ENCODE measurements around the gene FNDC8. TPM values are rescaled to one million over a fixed set of nuclear protein-coding genes. Genes with fewer than 3 reads are reported as not detected.

FNDC8 gene
- total RNA-seq, 2 donors from 2014 or later: not detected

DNA sequence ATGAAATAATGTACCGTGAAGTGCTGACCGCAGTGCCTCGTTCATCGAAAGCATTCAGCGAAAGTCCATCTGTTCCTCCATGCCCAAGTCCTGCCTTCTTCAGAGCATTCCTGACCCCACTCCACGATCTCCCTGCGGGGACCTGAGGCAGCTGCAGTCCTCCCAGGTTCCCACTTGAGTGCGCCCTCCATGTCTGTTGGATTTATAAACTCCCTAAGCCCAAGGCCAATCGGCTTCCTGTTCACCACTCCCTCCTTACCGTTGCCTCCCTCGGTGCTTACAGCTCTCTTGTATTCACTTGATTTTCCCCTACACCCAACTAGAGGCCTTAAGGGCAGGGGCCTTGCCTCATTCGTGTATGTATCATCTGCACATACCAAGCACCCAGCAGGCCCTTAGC is 4.6 kb upstream of the FNDC8 start:
- peaks cover 31% of the 10 kb centered on the region for H3K36me3 Mint-ChIP-seq (ENCODE audit: low read depth)
- peak overlapping the region; percentile 61 for H3K27ac Mint-ChIP-seq
- ATAC-seq (replicated peaks): no peak
- H3K27me3 Mint-ChIP-seq: no peaks in the 10 kb centered on the region
- H3K9me3 Mint-ChIP-seq: no peaks in the 10 kb centered on the region
- peaks cover 22% of the 10 kb centered on the region for H3K4me1 Mint-ChIP-seq
- H3K4me3 Mint-ChIP-seq: peak overlapping the region; percentile 85

DNA sequence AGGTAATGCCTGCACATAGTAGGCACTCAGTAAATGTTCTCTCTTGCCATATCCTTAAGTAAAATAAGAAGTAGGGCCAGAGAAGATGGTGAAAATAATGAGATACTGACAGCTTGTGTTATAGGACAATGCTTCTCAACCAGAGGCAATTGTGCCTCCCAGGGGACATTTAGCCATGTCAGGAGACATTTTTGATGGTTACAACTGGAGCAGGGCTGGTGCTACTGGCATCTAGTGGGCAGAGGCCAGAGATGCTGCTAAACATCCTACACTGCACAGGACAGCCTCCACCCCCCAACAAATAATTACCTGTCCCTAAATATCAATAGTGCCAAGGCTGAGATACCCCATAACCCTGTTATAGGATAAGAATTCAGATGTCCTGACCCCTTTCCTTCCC is 3.4 kb upstream of the FNDC8 start:
- peak overlapping the region; percentile 34 for H3K27ac Mint-ChIP-seq
- H3K27me3 Mint-ChIP-seq: no peaks in the 10 kb centered on the region
- H3K9me3 Mint-ChIP-seq: no peaks in the 10 kb centered on the region
- peaks cover 31% of the 10 kb centered on the region for H3K36me3 Mint-ChIP-seq (ENCODE audit: low read depth)
- H3K4me1 Mint-ChIP-seq: peaks cover 22% of the 10 kb centered on the region
- peak overlapping the region; percentile 85 for H3K4me3 Mint-ChIP-seq
- ATAC-seq (replicated peaks): peak; percentile 48

DNA sequence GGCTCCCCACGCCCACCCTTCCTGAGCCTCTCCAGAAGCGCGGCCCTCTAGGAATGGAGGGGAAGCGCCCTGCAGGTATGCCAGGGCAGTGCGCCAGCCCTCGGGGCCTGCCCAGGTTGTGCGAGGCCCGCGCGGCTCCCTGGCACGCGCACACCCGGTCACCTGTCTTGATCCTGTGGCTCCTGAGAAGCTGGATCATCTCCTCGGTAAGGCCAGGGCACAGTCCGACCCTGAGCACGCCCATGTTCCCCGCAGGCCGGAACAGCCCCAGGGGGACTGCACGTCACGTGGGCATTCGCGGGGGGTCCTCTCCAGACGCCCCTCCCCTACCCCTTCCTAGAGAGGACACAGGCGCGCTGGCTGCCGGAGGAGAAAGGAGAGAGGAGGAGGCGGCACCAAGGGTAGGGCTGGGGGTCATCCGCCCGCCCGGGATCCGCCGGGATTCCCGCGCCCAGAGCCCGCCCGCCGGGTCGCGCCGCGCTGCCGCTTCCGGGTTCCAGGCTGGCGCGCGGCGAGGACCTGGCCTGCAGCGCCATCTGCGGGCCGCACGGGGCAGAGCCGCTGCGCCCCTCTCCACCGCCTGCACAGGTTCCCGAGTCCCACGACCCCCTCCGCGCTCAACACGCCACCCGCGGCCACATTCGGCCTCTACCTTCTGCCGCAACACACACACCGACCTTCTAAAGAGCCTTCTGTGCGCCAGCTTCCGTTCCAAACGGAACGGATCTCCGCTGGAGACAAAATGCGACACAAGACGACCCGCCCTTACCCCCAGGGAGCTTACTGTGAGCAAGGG is 1.8 kb upstream of the FNDC8 start, which contains the start of gene RAD51D:
RAD51D (minus strand) TSS at position 491 of the 796 bp plus-strand sequence; CDS start at position 244, 247 bp downstream.
- peaks cover 31% of the 10 kb centered on the region for H3K36me3 Mint-ChIP-seq (ENCODE audit: low read depth)
- H3K4me1 Mint-ChIP-seq: peaks cover 22% of the 10 kb centered on the region
- peak; percentile 93 for ATAC-seq (replicated peaks)
- no peaks in the 10 kb centered on the region for H3K9me3 Mint-ChIP-seq
- H3K27ac Mint-ChIP-seq: peak within 1 kb of the TSS; percentile 87
- peak within 1 kb of the TSS; percentile 85 for H3K4me3 Mint-ChIP-seq
- H3K27me3 Mint-ChIP-seq: no peaks in the 10 kb centered on the region

DNA sequence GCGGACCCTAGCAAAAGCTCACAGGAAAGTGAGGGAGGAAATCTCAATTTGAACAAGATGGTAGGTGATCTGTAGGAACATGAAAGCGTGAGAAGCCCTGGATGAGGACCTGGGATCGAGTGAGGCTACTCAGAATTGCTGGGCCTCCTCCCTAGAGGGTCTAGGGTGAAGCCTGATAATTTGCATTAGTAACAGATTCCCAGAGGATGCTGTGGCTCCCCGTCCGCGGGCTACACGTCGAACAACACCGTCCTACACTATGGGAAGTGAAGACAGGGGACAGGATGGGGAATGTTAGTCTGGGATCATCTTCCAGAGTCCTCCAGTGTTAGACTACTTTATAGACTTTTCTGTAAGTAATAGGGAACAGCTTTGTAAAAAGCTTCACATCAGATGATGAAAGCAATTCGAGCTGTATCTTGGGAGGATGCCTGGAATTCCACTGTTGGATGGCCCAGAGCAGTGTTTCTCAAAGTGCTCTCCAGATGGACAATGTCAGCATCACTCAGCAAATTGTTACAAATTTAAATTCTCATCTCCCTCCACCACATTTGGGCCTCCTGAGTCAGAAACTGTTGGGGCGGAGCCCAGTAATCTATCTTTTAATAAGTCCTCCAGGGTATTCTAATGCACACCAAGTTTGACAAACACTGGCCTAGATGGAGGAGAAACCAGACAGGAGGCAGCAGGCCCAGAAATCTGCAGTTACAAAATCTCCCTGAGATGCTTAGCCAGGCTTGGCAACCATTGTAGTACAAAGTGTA is 6.5 kb downstream of the FNDC8 start:
- Mint-ChIP-seq H3K9me3 (no peaks in the 10 kb centered on the region), H3K4me1 (no peaks in the 10 kb centered on the region), H3K27ac (no peak overlapping the region), H3K4me3 (no peak overlapping the region), H3K36me3 (ENCODE audit: low read depth) (peaks cover 24% of the 10 kb centered on the region), H3K27me3 (no peaks in the 10 kb centered on the region)
- ATAC-seq (replicated peaks): no peak

DNA sequence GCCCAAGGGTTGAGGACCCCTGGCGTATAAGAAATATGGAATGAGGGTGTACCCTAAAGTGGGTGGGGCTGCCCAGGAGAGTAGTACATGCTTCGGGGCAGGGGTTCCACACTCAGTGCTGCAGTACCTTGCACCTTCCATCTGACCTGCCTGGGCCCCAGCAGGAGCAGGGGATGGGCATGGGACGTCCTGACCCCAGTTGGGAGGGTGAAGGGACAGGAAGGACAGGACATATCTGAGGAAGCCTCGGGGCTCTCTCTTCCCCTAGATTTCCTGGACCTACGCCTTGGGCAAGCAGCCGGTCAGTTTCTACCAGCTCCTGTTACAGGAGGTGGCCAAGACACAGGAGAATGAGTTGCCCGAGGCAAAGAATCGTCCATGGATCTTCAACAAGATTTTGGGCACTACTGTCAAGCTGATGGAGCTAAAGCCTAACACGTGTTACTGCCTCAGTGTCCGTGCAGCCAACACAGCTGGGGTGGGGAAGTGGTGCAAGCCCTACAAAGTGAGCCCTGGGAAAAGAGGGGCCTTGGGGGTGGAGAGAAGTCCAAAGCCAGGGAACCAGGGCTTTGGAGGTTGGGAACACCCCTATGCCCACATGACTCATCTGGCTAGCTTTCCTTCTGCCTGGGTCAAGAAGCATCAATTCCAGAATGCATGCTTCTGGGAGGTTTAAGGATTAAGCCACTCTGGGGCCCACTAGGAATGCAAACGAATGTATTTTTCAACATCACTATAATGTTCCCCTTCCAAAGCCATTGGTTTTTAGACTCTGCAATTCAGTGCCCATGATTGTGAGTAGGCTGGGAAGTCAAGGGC is 7.9 kb downstream of the FNDC8 start:
- H3K36me3 Mint-ChIP-seq (ENCODE audit: low read depth): peaks cover 39% of the 10 kb centered on the region
- H3K27me3 Mint-ChIP-seq: no peaks in the 10 kb centered on the region
- H3K27ac Mint-ChIP-seq: no peak overlapping the region
- H3K4me1 Mint-ChIP-seq: no peaks in the 10 kb centered on the region
- no peak overlapping the region for H3K4me3 Mint-ChIP-seq
- no peak for ATAC-seq (replicated peaks)
- H3K9me3 Mint-ChIP-seq: no peaks in the 10 kb centered on the region

DNA sequence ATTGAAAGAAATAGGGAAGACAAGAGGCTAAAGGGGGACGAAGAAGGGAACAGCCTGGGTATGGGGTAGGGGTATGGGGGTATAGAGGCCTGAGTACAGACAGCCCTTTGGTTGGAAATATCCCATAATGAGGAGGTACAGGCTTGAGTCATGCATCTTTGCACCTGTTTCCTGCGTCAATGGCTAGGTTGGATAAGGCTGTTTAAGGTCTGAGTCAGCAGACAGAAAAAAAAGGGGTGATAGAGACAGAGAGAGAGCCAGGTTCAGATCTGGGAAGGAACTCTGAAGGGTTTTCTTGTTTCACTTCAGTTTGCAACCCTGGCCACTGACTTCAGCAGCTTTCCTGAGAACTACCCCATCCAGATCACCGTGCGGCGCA is 8.5 kb downstream of the FNDC8 start:
- Mint-ChIP-seq H3K4me3 (no peak overlapping the region), H3K4me1 (no peaks in the 10 kb centered on the region)

DNA sequence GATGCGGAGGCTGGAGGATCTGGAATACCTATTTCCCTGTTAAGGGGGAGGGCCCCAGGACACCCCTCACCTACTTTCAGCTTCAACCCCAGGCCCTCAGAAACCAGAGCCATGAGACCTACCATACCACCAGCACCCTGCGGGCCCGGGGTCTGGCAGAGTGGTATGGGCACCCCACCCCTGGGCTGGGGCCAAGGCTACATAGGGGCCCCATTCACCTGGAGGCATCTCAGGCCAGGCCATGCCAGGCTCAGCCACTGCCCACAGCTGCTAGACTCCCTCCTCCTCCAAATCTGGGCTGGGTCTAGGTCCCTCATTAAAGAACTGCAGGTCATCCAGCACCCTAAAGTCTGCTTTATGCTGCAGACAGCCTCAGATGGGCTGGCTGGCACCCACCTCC is 9.0 kb downstream of the FNDC8 start:
- Mint-ChIP-seq H3K27ac (no peak overlapping the region), H3K4me3 (no peak overlapping the region), H3K4me1 (no peaks in the 10 kb centered on the region), H3K9me3 (no peaks in the 10 kb centered on the region), H3K36me3 (ENCODE audit: low read depth) (peaks cover 49% of the 10 kb centered on the region), H3K27me3 (no peaks in the 10 kb centered on the region)
- no peak for ATAC-seq (replicated peaks)

More for the DNA sequence above, 8.5 kb downstream of the FNDC8 start:
- ATAC-seq (replicated peaks): no peak
- Mint-ChIP-seq H3K9me3 (no peaks in the 10 kb centered on the region), H3K27me3 (no peaks in the 10 kb centered on the region), H3K36me3 (ENCODE audit: low read depth) (peaks cover 45% of the 10 kb centered on the region), H3K27ac (no peak overlapping the region)

DNA sequence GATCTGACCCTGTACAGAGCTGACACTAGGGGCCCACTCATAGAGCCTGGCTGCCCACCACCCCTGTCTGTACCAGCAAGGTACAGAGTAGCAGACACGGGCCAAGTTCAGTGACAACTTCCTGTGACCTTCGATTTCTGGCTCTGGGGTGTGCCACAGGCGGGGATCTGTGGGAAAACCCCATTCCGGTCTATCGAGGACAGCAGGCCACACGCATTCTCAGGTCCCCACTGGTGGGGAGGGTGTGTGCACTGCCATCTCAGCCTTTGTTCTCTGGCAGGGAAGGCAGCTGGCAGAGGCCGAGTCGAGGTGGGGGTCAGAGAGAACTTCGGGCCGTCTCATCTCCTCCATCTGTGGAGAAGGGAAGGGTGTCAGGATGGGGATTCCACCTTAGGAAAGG is 10.7 kb downstream of the FNDC8 start:
- Mint-ChIP-seq H3K27me3 (no peaks in the 10 kb centered on the region), H3K4me3 (no peak overlapping the region), H3K4me1 (no peaks in the 10 kb centered on the region), H3K36me3 (ENCODE audit: low read depth) (peaks cover 66% of the 10 kb centered on the region), H3K9me3 (no peaks in the 10 kb centered on the region), H3K27ac (peak overlapping the region; percentile 41)
- no peak for ATAC-seq (replicated peaks)

DNA sequence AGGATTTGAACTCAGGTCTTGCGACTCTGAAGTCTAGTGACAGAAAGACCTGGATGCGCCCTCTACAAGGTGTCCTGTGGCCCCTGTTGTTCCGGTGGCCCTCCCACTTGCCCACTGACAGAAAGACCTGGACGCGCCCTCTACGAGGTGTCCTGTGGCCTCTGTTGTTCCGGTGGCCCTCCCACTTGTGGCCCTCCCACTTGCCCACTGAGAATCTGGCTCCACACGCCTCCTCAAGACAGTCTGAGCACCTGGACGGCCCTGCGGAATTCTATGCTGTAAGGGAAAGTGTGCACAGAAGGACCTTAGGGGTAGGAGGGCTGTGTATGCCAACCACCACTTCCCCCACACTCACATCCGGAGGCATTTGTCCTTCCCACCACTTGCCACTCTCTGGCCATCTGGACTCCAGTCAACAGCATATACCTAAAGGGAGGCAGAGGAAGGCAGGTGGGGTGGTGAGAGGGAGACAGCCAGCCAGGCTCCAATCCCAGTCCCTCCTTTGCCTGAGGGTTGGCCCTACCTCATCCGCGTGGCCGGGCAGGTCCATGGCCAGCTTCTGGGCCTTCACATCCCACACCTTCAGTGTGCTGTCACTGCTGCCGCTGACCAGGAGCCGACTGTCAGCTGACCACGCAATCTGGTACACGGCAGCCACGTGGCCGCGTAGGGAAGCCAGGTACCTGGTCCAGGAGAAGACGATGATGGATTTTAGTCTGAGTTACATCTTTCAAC is 11.6 kb downstream of the FNDC8 start:
- Mint-ChIP-seq H3K4me1 (no peaks in the 10 kb centered on the region), H3K27ac (peak overlapping the region; percentile 41), H3K9me3 (no peaks in the 10 kb centered on the region), H3K27me3 (no peaks in the 10 kb centered on the region), H3K4me3 (no peak overlapping the region), H3K36me3 (ENCODE audit: low read depth) (peaks cover 75% of the 10 kb centered on the region)
- no peak for ATAC-seq (replicated peaks)

DNA sequence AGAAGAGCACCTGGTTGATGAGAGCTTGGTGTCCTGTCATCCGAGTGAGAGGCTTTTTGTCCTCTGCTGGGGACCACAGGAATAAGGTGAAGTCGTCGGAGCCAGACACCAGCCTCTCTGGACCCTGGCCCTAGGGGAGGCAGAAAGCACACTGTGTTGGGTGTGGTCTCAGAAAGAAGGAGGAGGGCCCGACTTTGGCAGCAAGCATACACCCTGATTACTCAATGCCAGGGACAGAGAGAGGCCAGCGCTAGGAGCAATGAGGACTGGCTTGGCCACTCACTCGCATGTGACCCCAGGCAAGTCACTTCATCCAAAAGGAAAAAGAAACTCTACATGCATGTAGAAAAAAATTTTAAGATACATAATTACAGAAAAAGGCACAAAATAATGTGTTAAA is 13.9 kb downstream of the FNDC8 start:
- Mint-ChIP-seq H3K4me3 (no peak overlapping the region), H3K36me3 (ENCODE audit: low read depth) (peaks cover 95% of the 10 kb centered on the region), H3K27me3 (no peaks in the 10 kb centered on the region), H3K9me3 (no peaks in the 10 kb centered on the region), H3K4me1 (no peaks in the 10 kb centered on the region), H3K27ac (no peak overlapping the region)
- no peak for ATAC-seq (replicated peaks)

DNA sequence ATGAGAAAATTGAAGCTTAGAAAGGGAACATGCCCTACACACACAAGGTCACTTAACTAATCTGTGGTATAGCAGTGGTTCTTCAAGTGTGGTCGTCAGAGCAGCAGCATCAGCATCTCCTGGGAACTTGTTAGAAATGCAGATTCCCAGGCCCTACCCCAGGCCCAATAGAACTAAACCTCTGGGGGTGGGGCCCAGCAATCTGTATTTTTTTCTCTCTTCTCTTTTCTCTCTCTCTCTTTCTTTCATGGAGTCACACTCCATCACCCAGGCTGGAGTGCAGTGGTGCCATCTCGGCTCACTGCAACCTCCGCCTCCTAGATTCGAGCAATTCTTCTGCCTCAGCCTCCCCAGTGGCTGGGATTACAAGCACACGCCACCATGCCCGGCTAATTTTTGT is 16.8 kb downstream of the FNDC8 start:
- Mint-ChIP-seq H3K36me3 (ENCODE audit: low read depth) (peaks cover 73% of the 10 kb centered on the region), H3K4me3 (no peak overlapping the region), H3K27ac (no peak overlapping the region), H3K4me1 (no peaks in the 10 kb centered on the region), H3K9me3 (no peaks in the 10 kb centered on the region), H3K27me3 (no peaks in the 10 kb centered on the region)
- no peak for ATAC-seq (replicated peaks)

DNA sequence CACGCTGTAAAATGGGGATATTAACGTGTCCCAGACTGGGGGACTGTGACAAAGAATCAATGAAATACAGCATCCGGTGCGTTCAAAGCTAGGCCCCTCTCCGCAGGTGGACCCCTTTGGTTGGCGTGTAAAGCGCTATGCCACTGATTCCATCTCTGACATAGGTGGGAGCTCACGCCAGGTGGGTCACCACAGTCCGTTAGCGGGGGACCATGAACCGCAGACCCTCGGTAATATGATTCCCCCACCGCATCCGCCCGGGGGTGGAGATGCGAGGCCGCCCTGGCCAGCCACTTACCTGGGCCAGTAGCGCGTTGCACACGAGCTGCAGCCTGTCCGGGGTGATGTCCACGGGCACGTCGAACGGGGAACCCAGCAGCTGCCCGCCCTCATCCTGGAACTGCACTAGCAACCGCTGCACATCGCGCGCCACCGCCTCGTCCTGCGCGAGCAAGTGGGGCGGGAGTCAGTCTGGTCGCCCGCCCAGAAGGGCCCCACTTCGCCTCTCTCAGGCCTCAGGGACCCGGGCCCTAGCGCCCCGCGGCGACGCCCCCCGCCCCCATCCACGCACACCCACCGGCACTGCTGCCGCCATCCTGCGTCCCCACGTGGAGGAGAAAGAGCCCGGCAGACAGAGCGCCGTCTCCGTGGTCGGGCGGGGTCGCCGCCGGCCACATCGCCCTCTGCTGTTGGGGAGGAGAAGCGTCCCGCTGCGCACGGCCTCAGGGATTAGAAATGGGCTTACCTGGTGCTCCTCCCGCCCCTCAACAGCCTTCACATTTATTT is 20.5 kb downstream of the FNDC8 start, which contains the start of gene NLE1:
NLE1 (minus strand) TSS at position 623 of the 786 bp plus-strand sequence; CDS start at position 595, 28 bp downstream.
- Mint-ChIP-seq H3K9me3 (no peaks in the 10 kb centered on the region), H3K27me3 (no peaks in the 10 kb centered on the region), H3K4me3 (peak within 1 kb of the TSS; percentile 80), H3K36me3 (ENCODE audit: low read depth) (peaks cover 36% of the 10 kb centered on the region), H3K27ac (peak within 1 kb of the TSS; percentile 41), H3K4me1 (no peaks in the 10 kb centered on the region)
- peak; percentile 97 for ATAC-seq (replicated peaks)

DNA sequence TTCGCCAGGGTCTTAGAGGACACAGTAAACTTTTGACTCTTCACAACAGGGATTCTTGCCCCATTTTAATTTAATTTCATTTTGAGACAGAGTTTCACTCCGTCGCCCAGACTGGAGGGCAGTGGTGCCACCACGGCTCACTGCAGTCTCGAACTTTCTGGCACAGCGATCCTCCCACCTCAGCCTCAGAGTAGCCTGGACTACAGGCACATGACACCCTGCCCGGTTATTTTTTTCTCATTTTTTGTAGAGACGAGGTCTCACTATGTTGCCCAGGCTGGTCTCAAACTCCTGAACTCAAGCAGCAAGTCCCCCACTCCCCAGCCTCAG is 21.0 kb downstream of the FNDC8 start:
- Mint-ChIP-seq H3K4me3 (peak overlapping the region; percentile 80), H3K36me3 (ENCODE audit: low read depth) (peaks cover 31% of the 10 kb centered on the region), H3K27me3 (no peaks in the 10 kb centered on the region), H3K27ac (peak overlapping the region; percentile 41), H3K9me3 (no peaks in the 10 kb centered on the region), H3K4me1 (no peaks in the 10 kb centered on the region)
- ATAC-seq (replicated peaks): peak; percentile 10

All from activated T-helper 17 cell treated with anti-CD3 and anti-CD28 coated beads, Interleukin-2, amount 50 U/mL, for 72 hours (primary cell).